ENCODE results near the gene TRAPPC1.

The TRAPPC1 gene

DNA sequence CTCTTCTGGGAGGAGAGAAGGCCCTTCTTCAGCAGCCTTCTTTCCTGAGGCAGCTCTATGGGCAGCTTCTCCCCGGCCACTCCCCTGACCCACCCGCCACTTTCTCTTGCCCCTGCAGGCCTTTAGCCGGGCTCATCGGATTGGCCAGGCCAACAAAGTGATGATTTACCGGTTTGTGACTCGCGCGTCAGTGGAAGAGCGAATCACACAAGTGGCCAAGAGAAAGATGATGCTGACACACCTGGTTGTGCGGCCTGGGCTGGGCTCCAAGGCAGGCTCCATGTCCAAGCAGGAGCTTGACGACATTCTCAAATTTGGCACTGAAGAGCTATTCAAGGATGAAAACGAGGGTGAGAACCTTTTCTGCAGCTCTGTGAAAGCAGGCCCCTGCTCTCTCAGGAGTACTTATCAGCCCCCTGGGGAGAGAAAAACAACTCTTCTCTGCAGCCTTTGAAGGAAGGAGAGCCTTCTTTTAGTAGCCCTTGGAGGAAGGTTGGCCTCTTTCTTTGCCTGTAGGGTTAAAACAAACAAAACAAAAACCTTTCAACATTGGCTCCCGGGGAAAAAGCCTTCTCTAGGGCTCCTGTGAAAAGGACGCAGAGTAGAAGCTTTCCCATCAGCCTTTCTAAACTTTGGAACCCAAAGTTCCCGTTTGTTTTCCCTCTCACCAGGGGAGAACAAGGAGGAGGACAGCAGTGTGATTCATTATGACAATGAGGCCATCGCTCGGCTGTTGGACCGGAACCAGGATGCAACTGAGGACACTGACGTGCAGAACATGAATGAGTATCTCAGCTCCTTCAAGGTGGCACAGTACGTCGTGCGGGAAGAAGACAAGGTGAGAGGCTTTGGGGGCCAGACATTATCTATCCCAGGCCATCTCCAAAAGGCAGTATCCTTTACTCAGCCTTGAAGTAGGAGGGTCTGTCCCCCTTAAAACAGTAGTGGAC is 28.3 kb downstream of the TRAPPC1 start:
- no peak for DNase-seq (ENCODE audit: low read depth in 3 of 3)

DNA sequence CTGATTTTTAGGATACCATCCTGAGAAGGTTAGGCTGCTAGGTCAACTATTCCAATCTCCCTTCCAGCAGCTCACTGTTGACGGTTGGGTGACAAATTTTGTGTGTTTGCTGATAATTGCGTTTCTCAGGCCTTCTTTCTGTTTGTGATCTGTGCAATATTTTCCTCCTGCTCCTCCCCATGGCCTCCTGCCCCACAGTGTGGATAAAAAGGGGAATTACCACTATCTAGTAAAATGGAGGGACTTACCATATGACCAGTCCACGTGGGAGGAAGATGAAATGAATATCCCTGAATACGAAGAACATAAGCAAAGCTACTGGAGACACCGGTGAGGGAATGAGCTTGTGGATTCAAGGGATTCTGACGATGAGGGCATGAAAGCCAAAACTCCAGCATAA is 34.0 kb downstream of the TRAPPC1 start:
- no peak for DNase-seq (ENCODE audit: low read depth in 3 of 3)

DNA sequence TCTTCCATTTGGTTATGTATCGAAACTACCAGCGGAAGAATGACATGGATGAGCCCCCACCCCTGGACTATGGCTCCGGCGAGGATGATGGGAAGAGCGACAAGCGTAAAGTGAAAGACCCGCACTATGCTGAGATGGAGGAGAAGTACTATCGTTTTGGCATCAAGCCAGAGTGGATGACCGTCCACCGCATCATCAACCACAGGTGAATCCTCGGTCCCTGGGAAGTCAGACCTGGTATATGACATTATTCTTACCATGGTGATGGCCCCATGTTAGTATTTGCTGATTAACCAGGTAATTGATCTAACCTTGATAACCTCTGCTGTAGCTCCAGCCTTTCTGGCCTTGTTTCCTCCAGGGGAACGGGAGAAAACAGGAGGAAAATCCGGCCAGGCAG is 34.7 kb downstream of the TRAPPC1 start:
- no peak for DNase-seq (ENCODE audit: low read depth in 3 of 3)

DNA sequence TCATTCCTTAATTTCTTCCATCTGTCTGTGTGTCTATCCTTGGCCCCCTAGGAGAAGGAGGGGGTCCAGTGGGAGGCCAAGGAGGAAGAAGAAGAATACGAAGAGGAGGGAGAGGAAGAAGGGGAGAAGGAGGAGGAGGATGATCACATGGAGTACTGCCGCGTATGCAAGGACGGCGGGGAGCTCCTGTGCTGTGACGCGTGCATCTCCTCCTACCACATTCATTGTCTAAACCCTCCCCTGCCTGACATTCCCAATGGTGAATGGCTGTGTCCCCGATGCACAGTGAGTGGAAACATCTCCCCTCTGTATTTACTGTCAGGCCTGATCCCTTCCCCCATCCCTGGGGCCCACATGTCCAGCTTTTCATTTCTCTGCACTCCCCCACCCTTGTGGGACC is 36.9 kb downstream of the TRAPPC1 start:
- DNase-seq (ENCODE audit: low read depth in 3 of 3) = no peak

DNA sequence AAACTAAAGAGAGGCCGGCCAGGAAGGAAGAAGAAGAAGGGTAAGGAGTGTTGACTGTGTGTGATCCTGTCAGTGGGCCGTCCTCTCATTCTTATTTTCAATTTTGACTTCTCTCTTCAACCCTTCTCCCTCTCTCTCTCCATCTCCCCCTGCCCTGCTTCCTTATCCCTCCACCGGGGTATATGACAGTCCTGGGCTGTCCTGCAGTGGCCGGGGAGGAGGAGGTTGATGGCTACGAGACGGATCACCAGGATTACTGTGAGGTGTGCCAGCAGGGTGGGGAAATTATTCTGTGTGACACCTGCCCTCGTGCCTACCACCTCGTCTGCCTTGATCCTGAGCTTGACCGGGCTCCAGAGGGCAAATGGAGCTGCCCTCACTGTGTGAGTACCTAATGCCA is 37.5 kb downstream of the TRAPPC1 start:
- DNase-seq (ENCODE audit: low read depth in 3 of 3) = no peak

DNA sequence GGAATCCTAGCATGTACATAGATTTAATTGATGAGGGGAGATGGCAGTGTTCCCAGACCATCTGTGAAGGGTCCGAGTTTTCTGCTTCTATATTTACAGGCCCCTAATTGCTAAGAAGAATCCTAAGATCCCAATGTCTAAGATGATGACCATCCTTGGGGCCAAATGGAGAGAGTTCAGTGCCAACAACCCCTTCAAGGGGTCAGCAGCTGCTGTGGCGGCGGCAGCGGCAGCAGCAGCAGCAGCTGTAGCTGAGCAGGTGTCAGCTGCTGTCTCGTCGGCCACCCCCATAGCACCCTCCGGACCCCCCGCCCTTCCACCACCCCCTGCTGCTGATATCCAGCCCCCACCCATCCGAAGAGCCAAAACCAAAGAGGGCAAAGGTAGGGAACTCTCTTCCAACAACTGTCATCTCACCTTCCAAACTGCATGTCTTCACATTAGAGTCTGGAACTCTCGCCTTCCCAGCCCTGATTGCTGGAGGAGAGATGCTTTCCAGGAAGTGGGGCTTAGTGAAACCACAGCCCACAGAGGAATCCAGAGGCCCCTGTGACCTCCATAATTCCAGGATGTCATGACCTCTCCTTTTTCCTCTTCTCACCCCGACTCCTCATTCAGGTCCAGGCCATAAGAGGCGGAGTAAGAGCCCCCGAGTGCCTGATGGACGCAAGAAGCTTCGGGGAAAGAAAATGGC is 38.4 kb downstream of the TRAPPC1 start:
- no peak for DNase-seq (ENCODE audit: low read depth in 3 of 3)

DNA sequence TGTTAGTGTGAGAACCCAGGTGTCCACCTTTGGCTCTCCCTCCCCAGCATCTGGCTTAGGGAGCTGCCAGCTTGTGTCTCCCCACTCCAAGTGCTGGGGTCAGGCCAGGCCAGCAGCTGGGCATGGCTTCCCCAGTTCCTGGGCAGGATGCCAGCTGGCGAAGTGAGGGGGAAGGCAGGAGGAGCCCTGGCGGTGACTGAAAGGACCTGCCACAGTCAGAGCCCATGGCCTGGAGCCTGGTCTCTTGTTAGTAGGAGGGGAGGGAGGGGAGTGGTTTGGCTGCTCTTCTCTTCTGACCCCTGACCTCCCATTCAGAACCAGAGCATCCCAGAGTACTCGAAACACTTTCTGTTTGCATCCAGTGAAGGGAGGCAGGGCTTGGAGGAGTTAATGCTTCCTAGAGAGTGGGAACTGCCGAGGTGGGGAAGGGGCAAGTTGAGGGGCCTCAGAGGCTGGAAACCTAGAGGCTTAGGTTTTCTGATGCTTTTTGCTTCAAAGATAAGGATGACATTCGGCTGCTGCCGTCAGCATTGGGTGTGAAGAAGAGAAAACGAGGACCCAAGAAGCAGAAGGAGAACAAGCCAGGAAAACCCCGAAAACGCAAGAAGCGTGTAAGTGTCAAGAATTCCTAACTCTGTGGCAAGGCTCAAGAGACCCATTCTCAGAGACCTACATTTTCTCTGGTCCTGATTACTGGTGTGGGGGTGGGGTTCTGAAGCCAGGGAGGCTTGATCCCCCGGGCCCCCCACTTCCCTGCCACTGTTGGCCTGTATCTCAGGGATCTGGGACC is 42.4 kb downstream of the TRAPPC1 start:
- DNase-seq (ENCODE audit: low read depth in 3 of 3) = peak in 1 of 3 experiments; percentile 34

DNA sequence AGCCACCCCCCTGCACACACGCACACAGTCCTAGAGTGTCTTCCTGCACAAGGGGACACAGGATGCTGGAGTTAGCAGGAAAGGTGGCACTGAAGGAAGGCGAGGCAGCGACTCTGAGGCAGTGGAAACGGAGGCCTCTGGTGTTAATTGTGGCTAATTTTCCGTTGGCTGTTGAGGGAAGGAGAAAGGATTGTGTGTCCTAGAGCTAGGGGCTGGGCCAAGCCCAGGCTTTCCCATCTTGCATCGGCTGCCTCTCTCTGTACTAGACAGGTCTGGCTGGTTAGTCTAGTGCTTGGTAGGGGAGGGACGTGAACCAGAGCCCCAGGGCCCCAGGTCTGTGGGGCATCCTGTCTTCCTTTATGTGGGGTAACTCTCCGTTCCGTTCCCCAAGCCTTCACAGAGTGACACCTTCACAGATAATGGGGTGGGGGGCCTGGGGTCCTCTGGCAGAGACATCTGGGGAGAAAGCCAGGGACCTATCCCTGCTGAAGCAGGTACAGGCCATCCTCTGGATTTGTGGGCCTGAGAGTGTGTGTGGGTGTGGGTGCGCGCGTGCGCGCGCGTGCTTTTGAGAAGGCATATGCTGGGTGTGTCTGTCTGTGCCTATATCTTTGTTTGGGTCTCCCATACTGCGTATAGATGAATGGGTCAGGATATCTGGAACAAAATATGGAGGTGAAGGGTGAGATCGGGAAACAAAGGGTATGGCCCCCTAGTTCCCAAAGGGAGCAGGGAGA is 43.4 kb downstream of the TRAPPC1 start, which contains the start of gene CHD3:
Gene CHD3, plus strand, starts transcription at position 606 of the 737 bp plus-strand sequence. CDS start 212 bp downstream, outside the sequence.
- peak in 1 of 3 experiments; percentile 69 for DNase-seq (ENCODE audit: low read depth in 3 of 3)

DNA sequence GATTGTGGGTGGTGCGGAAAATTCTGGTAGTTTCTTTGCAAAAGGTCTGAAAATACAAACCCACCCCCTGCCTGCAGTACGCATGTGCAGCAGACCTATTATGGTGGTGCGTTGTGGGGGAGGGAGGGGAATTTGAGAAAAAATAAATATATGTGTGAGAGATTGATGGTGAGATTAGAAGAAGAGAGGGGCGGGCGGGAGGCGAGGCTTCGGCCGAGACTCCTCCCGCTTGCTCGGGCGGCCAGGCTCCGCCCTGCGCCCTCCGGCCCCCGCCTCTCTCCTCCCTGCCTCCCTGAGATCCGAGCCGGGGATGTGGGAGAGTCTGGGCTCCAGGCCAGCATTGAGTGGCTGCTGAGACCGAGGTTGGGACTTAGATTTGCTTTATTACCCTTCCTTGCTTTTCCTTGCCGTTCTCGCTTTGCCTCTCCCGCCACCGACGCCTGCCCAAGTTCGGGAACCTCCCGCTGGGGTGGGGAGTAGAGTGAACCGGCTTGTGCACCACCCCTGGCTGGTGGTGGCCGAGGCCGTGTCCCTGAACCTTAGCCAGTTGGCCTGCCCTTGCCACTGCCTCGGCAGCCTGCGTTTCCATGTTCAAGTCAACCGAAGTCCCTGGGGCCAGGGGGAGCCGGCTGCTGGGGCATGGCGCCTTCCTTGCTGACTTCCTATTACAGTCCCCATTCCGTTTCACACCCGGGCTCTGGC is 44.1 kb downstream of the TRAPPC1 start:
- DNase-seq (ENCODE audit: low read depth in 3 of 3) = peak; percentile 81 to 89 (median 88)

DNA sequence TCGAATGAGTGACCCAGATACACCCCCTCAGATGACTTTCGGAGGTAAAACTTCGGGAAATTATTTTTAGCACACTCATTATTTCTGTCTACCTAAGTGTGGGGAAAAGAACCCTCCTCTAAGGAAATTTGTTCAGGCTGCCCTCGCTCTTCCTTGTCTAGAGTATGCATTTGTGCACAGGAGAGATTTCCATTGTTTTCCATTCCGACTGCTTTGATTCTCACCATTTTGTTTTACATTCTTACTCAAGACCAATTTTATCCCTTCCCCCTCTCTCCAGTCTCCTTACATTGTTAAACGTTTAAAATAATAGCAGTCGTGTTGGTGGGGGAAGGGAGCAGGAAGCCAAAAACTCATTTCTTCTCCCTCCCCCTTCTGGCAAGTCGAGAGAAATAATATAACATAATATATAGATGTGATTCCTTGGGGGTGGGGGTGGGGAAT is 44.7 kb downstream of the TRAPPC1 start:
- DNase-seq (ENCODE audit: low read depth in 3 of 3) = no peak

DNA sequence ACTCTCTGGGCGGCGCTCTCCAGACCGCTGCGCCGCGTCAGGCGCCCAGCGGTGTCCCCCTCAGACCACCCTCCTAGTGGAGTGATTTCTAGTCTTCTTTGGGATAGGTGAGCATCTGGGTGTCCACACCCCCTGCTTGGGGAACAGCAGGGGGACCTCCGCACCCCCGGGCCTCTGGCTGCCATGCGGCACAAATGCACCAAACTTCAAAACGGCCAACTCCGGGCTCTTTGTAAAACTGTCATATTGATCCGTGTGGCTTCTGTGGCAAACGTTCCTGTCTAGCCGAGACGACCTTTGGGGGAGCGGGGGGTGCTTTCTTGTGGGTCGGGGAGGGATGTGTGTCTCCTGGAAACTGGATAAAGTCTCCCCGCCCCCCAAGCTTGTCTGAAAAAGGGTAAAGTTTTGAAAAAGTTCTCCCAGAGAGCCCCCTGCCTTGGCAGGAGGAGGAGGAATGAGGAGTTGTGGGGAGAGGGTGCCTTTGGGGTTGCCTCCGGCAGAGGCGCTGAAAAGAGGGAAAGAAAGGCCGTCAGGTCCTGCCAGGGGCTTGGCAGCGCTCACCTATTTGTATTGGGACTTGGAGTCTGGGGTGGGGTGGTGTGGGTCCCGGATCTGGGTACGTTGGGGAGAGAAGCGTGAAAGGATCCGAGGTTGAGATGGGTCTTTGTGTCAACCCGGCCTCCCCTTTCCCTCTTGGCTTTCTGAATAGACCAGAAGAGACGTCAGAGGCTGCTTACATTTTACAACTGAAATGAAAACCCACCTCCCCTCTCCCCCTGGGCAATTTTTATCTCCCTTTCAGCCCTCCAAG is 45.3 kb downstream of the TRAPPC1 start:
- peak in 1 of 3 experiments; percentile 54 for DNase-seq (ENCODE audit: low read depth in 3 of 3)

DNA sequence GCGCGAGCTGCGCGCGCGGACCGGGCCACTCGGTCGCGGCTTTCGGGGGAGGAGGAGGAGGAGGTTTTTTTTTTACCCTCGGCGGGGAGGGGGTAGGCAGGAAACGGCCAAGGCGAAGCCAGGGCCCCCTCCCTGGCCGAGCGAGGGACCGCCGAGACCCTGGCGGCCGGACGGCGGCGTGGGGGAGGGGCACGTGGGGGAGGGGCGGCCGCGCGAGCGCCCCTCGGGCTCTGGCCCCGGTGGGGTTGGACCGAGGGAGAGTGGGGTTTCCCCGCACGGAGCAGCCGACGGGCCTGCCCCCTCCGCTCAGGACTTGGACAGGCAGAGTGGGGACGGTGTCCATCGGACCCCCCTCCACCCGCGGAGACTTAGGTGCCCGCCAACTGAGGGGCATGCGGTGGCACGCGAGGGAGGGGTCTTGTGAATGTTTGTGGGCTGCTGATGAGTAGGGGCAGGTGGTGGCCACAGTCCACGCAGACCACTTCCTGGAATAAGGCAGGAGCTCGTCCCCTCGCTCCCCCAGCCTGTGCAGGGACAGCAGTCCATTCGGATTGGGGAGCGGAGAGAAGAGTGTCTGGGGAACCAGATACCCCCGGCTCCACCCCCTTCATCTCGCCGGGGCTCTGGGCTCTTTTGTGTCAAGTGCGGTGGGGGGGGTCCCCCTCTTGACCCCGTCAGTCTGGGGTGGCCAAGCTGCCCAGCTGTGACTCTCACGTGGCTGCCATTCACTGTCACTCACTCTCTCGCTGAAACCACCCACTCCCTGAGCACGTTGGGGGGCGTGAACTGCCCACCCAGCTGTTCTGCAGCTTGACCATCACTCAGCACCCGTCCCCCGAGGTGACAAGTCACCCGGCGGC is 46.1 kb downstream of the TRAPPC1 start:
- peak in 1 of 3 experiments; percentile 41 for DNase-seq (ENCODE audit: low read depth in 3 of 3)

DNA sequence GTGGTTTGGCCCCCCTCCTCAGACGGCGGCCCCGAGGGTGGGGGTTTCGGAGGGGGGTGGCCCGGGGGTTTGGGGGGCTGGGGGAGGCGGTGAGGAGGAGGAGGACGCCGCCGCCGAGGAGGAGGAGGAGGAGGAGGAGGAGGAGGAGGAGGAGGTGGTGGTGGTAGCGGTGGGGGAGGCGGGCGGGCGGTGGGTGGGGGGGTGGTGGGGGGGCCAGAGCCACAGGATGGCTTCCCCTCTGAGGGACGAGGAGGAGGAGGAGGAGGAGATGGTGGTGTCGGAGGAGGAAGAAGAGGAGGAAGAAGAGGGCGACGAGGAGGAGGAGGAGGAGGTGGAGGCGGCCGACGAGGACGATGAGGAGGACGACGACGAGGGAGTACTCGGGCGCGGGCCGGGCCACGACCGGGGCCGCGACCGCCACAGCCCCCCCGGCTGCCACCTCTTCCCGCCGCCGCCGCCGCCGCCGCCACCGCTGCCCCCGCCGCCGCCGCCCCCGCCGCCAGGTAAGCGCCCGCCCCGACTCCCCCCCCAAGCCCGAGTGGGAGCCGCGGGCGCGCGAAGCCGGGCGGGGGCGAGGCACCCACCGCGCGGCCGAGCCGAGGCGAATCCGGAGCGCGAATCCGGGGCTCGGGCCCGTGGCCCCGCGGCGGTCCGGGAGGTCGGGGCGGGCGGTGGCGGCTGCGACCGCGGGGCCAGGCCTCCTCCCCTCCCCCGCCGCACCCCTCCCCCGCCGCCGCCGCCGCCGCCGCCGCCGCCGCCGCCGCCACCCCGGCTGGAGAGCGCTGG is 47.0 kb downstream of the TRAPPC1 start:
- DNase-seq (ENCODE audit: low read depth in 3 of 3) = peak in 1 of 3 experiments; percentile 47

DNA sequence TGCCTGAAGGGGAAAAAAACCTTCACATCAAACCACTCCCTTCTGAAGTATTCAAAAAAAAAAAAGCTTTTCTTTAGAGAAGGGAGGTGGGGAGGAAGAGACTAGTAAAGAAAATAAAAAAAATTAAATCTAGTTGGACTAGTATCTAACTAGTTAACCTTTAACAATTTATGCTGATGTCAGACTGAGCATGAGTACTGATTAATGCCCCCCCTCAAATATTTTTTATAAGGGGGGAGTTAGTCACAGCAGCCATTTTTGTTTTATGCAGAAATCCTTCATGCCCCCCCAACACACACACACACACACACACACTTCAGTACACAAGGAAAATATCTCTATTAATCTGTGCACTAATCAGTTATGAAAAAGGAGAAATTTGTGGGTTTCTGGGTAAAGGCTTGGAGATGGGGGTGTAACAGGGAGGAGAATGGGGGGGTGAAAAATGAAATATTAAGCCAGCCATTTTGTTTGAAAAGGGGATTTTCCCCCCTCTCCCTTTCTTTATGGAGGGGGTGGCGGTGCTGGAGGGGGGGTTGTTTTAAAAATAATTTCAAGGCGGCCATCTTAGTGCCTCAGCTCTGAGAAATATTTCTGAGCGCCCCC is 47.9 kb downstream of the TRAPPC1 start:
- DNase-seq (ENCODE audit: low read depth in 3 of 3) = peak in 1 of 3 experiments; percentile 27

DNA sequence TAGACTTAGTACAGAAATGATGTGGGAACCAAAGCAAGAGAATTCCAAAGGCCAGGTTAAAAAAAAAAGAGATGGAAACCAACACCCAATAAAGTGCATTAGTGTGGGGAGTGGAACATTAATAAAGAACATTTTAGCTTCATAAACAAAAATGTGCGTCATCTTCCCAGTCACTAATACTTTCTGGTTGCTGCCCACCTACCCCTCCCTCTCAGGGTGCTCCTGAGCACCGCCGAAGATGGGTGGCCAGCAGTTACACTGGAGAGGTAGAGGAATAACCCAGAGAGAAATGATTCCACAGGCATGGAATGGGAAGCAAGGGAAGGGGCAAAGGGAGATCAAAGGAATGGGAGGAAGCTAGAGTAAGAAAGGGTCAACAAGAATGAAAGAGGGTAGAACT is 49.1 kb downstream of the TRAPPC1 start:
- DNase-seq (ENCODE audit: low read depth in 3 of 3) = no peak

DNA sequence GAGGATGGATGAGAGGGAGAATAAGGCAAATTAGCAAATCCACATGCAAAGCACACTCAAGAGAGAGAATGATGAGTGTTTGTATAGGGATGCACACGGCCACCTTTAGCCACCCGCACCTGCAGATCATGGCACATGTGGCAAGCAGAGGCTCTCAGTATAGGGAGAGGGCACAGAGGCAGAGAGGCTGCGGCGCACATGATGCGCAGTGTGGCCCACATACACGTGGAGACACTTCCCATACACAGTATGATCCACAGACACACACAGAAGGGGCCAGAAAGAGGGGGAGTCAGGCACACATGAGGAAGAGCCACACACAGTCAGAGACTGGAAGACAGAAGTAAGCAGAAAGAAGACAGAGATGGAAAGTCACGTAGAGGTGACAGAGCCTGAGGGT is 49.7 kb downstream of the TRAPPC1 start:
- DNase-seq (ENCODE audit: low read depth in 3 of 3) = no peak

DNA sequence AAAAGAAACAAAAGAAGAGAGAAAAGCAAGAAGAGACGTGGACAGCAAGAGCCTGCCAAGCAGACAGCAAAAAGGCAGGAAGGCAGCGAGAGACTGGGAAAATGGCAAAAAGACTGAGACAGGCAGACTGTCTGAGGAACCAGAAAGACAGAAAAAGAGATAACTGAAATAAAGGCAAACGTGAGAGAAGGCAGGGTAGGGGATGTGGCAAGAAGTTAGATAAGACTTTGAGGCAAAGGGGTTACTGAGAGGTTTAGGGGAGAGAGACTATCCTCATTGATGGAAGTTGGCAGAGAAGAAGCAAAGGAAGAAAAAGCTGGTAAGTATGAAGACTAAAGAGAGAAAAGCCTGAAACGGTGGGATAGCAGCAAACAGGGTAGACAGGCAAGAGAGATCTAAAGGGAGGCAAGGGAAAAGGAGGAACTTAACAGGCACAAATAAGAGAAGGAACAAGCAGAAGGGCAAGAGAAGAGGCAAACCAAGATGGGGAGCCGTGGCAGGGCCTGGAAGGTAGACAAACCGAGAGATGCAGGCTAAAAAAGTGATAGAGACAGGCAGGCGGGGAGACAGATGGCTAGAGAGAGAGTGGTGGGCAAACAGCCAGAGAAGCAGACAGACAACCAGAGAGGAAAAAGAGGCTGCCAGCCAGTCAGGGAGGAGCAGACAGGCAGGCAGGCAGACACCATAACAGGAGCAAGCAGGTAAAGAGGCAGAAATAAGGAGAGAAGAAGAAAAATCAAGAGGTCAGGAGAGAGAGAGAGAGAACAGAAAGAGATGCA is 50.3 kb downstream of the TRAPPC1 start:
- DNase-seq (ENCODE audit: low read depth in 3 of 3) = no peak
